Heart right ventricle (tissue), 16 donors: ENCODE measurements around the gene HBM. TPM values are rescaled to one million over a fixed set of nuclear protein-coding genes. Genes with fewer than 3 reads are reported as not detected.

Experiments
- ATAC-seq, 8 donors: fragments of 200-7000 bp; cut with Tn5 transposase; one replicate each; pipeline ENCODE4 v1.9.1; 2020; ENCODE audit warnings: mild to moderate bottlenecking in 8 of 8, moderate library complexity in 8 of 8, moderate number of reproducible peaks in 1 of 8
- DNase-seq, 2 donors: peaks; one replicate each; pipeline ENCODE4 v3.0.0-alpha.2; 2020
- H3K27ac ChIP-seq, 10 donors: fragments of 200-600 bp; sonication (generic) in 2 of 10; one replicate each; pipeline versions ENCODE4 v1.5.0 to v1.8.0; 2020 to 2022; ENCODE audit warnings: mild to moderate bottlenecking in 3 of 10
- H3K27me3 ChIP-seq, 7 donors: fragments of 200-600 bp; one replicate each; pipeline ENCODE4 v1.8.0; 2021 to 2022; ENCODE audit warnings: mild to moderate bottlenecking in 2 of 7
- H3K36me3 ChIP-seq, 9 donors: fragments of 200-600 bp; sonication (generic) in 1 of 9; one replicate each; pipeline versions ENCODE4 v1.5.0 to v1.8.0; 2020 to 2022; ENCODE audit warnings: mild to moderate bottlenecking in 2 of 9
- H3K4me1 ChIP-seq, 9 donors: fragments of 200-600 bp; sonication (generic) in 1 of 9; one replicate each; pipeline versions ENCODE4 v1.5.0 to v1.8.0; 2020 to 2022; ENCODE audit warnings: mild to moderate bottlenecking in 4 of 9
- H3K4me3 ChIP-seq, 10 donors: fragments of 200-600 bp; sonication (generic) in 2 of 10; one replicate each; pipeline versions ENCODE4 v1.5.0 to v1.8.0; 2020 to 2022; ENCODE audit warnings: mild to moderate bottlenecking in 7 of 10, moderate library complexity in 2 of 10
- H3K9me3 ChIP-seq, 11 donors: fragments of 200-600 bp in 10 of 11; sonication (generic) in 2 of 11; one replicate each; pipeline versions ENCODE4 v1.5.0 to v1.8.0; 2013 to 2022; ENCODE audit warnings: mild to moderate bottlenecking in 2 of 11, control low read depth in 1 of 11, moderate library complexity in 1 of 11
- CTCF ChIP-seq, 9 donors: fragments of 200-600 bp; sonication (generic) in 2 of 9; IDR thresholded peaks; one replicate each; pipeline versions ENCODE4 v1.5.0 to v1.8.0; 2021 to 2022; ENCODE audit warnings: antibody characterized with exemption in 9 of 9, mild to moderate bottlenecking in 5 of 9, moderate library complexity in 1 of 9
- WGBS, 2 donors: extraction: QIAGEN DNeasy Blood & Tissue Kit; methylation state at CpG; one replicate each; pipeline ENCODE4 v1.1.7; 2013; ENCODE audit warnings: inconsistent platforms in 1 of 2; 5-methylcytosine and 5-hydroxymethylcytosine counted together
- intact Hi-C, 10 donors: fragments of 100-400 bp; cut with DNase I; formaldehyde crosslinking; loops; one replicate each; pipeline versions ENCODE4 v1.11.1 to v1.14.2; 2022
- polyA plus RNA-seq, 2 donors: library from polyadenylated mRNA; stranded (reverse); fragments of 200-250 nt; gene quantifications; one replicate each; pipeline ENCODE4 v1.2.3, GENCODE V29; 2013
- total RNA-seq, 10 donors: library from RNA; stranded (reverse); fragmentation: NEBNext Ultra II Directional in 3 of 10; extraction: Animal tissue kit (Norgen Biotek cat#: 25700) in 3 of 10; gene quantifications; one replicate each; pipeline versions ENCODE4 v1.2.1 to v1.2.4, GENCODE V29; 2021 to 2023
- donor health status: Arrhythmogenic right ventricular cardiomyopathy.
- donor health status: ischemic (EF 13 %, LVEDD 7.1; RV severe dilation, severe dysfunction).
- donor health status: healthy with polysubstance abuse.
- donor health status: DM: no; HTN: yes; CAD: no.
- donor health status: DM: no; HTN: no; CAD: no.
- donor health status: ischemic (EF 25% LVEDD 6.9; RV normal size, moderate dysfunction).
- donor health status: ischemic (EF 25% LVEDD 5.7; RV mildly dilated, moderate dysfunction).
- donor health status: healthy.
- donor health status: DM: yes; HTN: yes; CAD: no.
- donor health status: Ischemic cardiomyopathy.
- donor health status: ischemic (EF 35%, LVEDD 5.7; RV mildly dilated, moderate dysfunction).
- donor health status: nonischemic (EF 11% LVEDD 7.7; RV severe dilation, severe dysfunction).
- donor health status: DM: yes; HTN: yes; CAD: no.
- donor health status: PGD.
- donor health status: ischemic (EF 29% LVEDD 5.4; RV normal size, mild dysfunction).
- donor health status: nonischemic (EF 23%, LVEDD 6.1; RV moderate dilation, normal function).

HBM gene
- total and polyA plus RNA-seq, 12 donors = 0.56 to 0.61 TPM; not detected in 10

DNA sequence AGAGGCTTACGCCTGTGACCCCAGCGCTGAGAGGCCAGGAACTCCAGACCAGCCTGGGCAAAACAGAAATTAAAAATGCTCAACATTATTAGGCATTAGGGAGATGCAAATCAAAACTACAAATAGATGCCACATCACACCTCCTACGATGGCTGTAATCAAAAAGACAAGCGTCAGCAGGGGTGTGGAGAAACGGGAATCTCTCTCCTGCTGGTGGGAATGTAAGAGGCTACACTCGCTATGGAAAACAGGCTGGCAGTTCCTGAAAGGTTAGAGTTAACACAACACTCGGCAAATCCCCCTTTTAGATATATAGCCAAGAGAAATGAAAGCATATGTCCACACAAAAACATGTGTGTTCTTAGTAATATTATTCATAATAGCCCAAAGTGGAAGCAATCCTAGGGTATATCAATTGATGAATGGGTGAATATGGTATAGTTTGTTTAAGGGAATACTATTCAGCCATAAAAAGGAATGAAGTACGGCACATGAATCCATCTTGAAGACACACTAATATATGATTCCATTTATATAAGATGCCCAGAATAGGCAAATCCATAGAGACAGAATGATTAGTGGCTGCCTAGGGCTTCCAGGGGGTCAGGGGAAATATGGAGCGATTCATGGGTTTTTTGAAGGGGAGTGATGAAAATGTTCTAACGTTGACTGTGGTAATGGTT lies 25.5 kb upstream of the HBM start:
- TF ChIP-seq CTCF (IDR thresholded peaks at IDR 0.05) = no peak
- H3K36me3 ChIP-seq = no peaks in the 10 kb centered on the region
- no peak overlapping the region for H3K4me3 ChIP-seq
- peaks cover 0 to 20% (median 9%) of the 10 kb centered on the region in 9 donors for H3K4me1 ChIP-seq
- intact Hi-C loops = no loop called here
- no peak overlapping the region for H3K27ac ChIP-seq
- WGBS, 2 donors = 60 to 63% methylated on average over 10 of the region's 10 CpGs
- ATAC-seq (no peak), DNase-seq (no peak)
- H3K9me3 ChIP-seq = no peaks in the 10 kb centered on the region
- H3K27me3 ChIP-seq = peaks cover 0 to 21% (median 10%) of the 10 kb centered on the region in 7 donors

DNA sequence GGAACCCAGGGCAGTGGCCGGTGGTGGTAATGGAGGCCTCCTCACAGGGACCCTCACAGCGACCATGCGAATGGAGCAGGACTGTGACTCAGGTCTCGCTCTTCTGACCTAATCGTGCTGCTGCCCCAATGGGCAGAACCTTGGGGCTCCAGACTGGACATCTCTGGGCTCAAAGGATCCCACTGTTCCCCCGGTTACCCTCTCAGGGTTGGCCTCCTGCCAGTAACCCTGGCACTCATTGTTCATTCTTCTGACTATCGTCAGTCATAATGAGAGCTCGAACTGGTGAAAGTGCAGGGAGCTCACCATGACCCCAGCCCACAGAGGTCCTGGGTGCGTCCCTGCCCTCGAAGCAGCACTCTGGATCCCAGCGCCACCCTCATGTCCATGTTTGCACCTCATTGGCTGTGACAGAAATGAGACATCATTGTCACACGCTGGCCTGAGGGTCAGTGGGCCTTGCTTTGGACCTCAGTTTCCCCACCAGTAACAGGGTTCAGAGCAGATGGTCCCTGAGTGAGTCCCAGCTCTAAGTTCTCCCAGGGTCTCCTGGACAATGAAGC lies 23.3 kb upstream of the HBM start:
- H3K4me1 ChIP-seq = peaks cover 0 to 13% (median 4%) of the 10 kb centered on the region in 9 donors
- no peak for TF ChIP-seq CTCF (IDR thresholded peaks at IDR 0.05)
- ATAC-seq (no peak), DNase-seq (no peak)
- peaks cover 0 to 30% (median 10%) of the 10 kb centered on the region in 7 donors for H3K27me3 ChIP-seq
- H3K4me3 ChIP-seq = no peak overlapping the region
- intact Hi-C loops = no loop called here
- H3K9me3 ChIP-seq = no peaks in the 10 kb centered on the region
- no peaks in the 10 kb centered on the region for H3K36me3 ChIP-seq
- H3K27ac ChIP-seq = no peak overlapping the region
- WGBS, 2 donors = 71 to 78% methylated on average over 12 of the region's 12 CpGs

DNA sequence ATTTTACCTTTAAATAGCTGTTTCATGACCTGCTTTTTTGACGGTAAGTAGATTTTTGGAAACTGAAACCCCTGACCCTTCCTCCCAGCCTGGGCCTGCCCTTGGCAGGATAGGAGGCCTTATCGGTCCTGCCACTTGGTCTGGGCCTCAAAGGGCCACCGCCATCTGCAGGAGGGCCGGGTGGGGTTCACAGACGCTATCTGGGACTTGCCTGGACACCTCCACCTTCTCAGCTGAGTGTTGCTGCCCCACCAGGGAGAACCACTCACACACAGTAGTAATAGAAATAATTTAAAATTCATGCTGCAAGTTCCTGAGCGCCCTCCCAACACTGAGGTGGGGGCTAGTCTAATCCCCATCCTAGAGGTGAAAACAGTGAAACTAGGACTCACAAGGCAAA lies 22.7 kb upstream of the HBM start:
- Histone ChIP-seq H3K4me3 (no peak overlapping the region), H3K27me3 (peaks cover 0 to 30% (median 10%) of the 10 kb centered on the region in 7 donors), H3K27ac (no peak overlapping the region), H3K9me3 (no peaks in the 10 kb centered on the region), H3K4me1 (peaks cover 0 to 8% (median 0%) of the 10 kb centered on the region in 9 donors), H3K36me3 (no peaks in the 10 kb centered on the region)
- no peak for ATAC-seq
- TF ChIP-seq CTCF (IDR thresholded peaks at IDR 0.05) = no peak
- 77% methylated on average over 6 of the region's 6 CpGs for WGBS, 2 donors
- intact Hi-C loops = no loop called here
- DNase-seq = no peak

DNA sequence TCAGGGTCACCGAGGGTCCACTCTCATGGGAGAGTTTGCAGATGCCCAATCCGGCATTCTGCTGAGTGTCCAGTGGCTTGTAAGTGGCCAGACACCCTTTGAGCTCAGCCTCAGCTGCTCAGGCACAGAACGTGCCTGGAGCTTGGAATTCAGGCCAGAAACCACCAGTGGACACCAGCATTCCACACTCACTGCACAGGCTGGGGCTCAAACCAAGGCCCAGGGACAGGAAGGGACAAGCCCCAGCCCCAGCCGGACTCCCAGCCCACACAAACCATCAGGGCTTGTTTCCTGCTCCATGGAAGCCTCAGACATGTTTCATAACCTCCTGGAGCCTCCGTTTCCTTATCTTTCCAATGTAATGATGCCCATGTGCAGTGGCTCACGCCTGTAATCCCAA lies 22.3 kb upstream of the HBM start:
- Histone ChIP-seq H3K9me3 (no peaks in the 10 kb centered on the region), H3K4me3 (no peak overlapping the region), H3K36me3 (no peaks in the 10 kb centered on the region), H3K27me3 (peaks cover 0 to 30% (median 10%) of the 10 kb centered on the region in 7 donors), H3K27ac (no peak overlapping the region), H3K4me1 (peaks cover 0 to 8% (median 0%) of the 10 kb centered on the region in 9 donors)
- TF ChIP-seq CTCF (IDR thresholded peaks at IDR 0.05) = no peak
- 56 to 61% methylated on average over 6 of the region's 6 CpGs for WGBS, 2 donors
- intact Hi-C loops = no loop called here
- DNase-seq (no peak), ATAC-seq (no peak)
